GM18873 (cell line): ENCODE data around the gene PIK3CA.
A peak's percentile ranks its signal among the peaks of the same experiment; 100 is the strongest.
"Not testable (repeated sequence)": the region's sequence is repeated elsewhere in the genome, so short reads cannot be mapped to it uniquely, and the experiment has no call there.

Experiments used
- ATAC-seq: cut with Tn5 transposase; IDR thresholded peaks from one replicate; pipeline ENCODE4 v1.9.1; 2021; ENCODE audit warnings: mild to moderate bottlenecking, moderate library complexity, moderate number of reproducible peaks; ENCODE audit not compliant: unreplicated experiment, low FRiP score

Gene PIK3CA

DNA sequence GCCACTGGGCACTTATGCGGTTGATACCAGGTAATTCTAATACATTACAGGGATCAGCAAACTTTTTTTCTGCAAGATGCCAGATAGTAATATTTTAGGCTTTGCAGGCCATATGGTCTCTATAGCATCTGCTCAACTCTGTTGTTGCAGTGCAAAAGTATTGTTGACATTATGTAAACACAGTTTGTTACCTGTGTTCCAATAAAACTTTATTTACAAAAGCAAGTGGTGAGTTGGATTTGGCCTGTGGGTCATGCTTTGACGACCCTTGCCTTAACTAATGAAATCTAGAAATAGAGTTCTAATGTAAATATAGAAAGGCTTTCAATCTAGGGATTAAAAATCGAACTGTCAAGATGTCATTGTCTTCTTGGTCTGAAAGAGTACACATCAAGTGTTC lies 44.4 kb downstream of the PIK3CA start:
- ATAC-seq, result no peak

DNA sequence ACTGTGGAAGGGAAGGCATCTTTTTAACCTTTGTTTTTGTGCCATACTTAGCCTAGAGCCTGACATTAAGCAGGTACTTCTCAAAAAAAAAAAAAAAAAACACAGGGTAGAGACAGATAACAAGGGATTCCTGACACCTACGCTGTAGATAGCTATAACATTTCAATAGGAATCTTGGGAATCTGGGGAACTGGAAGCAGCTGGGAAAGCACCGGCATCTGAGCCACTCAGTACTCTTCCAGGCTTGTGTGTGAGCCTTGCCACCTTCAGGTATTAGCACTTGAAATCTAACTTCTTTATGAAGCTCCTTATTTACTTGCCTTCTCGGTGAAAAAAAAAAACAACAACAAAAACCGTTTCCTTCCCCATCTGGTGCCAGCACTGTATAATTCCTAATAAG lies 46.8 kb downstream of the PIK3CA start:
- no peak for ATAC-seq

DNA sequence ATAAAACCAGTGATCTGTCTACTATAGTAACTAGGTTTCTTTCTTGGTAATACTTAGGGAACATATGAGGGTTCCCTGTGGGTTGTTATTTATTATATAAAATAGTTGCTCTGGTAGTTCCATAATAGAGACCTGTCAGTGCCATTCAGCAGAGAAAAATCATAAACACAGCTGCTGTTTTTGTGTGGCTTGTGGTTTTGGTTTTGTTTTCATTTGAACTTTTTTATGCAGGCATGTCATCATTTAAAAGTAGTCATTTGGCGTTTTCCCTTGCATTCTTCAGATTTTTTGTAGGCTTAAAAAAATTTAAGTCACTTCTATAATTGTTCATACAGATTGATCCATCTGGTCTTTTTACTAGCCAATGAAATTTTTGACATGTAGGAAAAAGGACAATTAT lies 47.9 kb downstream of the PIK3CA start:
- peak; percentile 90 for ATAC-seq

DNA sequence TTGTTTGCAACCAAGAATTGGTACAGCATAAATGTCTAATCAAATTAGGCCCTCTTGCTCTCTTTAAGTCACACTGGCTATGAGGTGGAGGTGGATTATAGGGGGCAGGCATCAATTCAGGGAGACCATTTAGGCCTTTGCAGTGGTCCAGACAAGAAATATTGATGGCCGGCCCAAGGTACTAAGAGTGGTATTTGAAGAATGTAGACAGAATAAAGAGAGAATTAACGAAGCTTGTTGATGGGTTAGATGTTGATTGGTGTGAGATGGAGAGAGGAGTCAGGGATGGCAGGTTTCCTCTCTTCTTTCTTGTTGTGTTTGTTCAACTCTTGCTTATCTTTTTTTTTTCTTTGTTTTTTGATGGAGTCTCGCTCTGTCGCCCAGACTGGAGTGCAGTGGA lies 48.5 kb downstream of the PIK3CA start:
- no peak for ATAC-seq

DNA sequence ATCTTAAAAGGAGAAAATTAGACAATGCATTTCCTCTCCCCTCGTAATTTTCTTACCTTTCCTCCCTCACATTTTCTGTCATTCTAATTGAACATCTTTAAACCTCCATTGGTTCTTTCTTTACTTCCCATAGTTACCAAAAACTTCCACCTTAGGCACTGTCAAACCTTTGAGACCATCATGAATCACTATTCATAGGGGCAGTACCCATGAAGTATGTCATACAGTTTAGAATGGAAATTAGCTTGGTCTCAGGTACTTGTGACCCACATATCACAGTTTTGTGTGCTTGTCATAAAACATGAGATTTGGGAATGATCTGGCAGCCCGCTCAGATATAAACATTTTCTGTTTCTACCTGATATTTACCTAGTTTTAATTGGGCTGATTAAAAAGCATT lies 52.6 kb downstream of the PIK3CA start:
- no peak for ATAC-seq

DNA sequence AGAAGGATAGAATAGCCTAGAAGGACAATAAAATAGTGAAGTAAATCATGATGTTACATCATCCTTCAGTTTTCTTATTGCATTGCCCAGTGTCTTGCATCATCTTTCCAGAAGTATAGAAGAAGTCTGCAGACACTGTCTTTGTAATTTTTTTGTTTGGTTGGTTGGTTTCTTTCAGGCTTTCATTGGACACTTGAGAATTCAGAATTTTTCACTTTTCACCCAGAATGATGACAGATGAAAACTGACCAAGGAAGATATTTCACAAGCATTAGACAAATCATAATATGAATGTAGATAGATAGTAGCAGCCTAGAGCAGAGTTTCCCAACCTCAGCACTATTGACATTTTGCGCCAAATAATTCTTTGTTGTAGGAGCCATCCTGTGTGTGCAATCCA lies 67.4 kb downstream of the PIK3CA start:
- ATAC-seq, result not testable (repeated sequence)

DNA sequence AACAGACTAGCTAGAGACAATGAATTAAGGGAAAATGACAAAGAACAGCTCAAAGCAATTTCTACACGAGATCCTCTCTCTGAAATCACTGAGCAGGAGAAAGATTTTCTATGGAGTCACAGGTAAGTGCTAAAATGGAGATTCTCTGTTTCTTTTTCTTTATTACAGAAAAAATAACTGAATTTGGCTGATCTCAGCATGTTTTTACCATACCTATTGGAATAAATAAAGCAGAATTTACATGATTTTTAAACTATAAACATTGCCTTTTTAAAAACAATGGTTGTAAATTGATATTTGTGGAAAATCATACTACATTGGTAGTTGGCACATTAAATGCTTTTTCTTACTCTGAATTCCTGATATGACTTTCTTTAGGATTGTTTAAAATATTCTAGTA lies 70.1 kb downstream of the PIK3CA start:
- not testable (repeated sequence) for ATAC-seq

DNA sequence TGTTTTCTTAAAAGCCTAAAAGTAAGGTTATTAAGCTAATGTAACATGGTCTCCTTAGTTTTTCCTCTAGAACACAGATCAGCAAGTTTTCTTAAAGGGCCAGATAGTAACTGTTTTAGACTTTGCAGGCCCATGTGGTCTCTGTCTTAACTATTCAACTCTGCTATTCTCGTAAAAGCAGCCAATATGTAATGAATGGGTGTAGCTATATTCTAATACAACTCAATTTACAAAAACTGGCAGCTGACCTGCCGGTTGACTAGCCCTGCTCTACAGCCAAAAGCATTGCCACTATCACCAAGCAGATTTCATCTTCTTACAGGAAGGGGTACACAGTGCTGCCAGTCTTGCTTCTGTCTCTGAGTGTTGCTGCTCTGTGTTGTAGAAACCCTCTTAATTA lies 75.4 kb downstream of the PIK3CA start:
- ATAC-seq, result no peak

DNA sequence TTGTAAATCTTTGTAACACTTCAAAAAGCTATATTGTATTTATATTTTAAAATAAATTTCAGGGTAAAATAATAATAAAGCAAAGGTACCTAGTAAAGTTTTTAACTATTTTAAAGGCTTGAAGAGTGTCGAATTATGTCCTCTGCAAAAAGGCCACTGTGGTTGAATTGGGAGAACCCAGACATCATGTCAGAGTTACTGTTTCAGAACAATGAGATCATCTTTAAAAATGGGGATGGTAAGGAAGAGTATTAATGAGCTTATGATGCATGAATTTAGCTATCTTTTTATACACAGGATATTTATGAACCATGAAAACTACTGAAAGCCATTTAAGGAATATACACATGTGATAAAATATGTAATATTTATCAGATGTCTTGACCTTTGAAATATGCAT lies 76.4 kb downstream of the PIK3CA start:
- ATAC-seq, result no peak

DNA sequence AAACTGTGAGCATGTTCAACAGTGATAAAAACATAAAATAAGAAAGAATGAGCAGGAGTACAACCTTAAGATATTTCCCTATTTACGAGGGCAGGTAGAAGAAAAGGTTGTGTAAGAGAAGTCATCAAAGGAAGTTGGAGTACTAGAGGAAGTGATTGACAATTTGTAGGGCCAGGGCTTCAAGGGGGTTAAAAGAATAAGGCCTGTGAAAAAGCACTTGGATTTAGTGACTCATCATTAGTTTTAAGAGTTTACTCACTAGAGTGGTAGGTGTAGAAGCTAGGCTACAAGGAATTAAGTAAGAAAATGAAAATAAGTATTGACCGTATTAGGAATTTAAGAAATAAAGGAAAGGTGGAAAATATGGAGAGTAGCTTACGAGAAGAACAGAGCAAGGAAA lies 79.2 kb downstream of the PIK3CA start:
- ATAC-seq, result no peak

DNA sequence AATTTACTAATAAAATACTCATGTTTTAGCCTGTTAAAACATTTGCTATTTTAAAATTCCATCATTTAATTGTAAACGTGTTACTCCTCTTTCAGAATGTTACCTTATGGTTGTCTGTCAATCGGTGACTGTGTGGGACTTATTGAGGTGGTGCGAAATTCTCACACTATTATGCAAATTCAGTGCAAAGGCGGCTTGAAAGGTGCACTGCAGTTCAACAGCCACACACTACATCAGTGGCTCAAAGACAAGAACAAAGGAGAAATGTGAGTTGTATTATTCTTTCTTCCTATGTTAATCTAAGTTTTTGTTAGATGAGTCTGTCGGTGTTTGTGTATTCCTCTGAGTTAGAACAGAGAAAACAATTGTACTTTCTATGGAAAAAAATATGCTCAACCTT lies 81.0 kb downstream of the PIK3CA start:
- ATAC-seq, result no peak

DNA sequence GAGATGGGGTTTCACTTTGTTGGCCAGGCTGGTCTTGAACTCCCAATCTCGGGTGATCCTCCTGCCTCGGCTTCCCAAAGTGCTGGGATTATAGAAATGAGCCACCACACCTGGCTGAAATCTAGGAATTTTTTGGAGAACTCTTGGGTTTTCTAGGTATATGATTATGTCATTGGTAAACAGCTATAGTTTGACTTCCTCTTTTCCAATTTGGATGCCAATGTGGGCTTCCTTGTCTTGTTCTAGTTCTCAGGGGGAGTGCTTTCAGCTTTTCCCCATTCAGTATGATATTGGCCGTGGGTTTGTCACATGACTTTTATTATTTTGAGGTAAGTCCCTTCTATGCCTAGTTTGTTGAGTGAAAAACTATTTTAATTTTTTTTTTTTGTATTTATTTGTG lies 84.9 kb downstream of the PIK3CA start:
- no peak for ATAC-seq

DNA sequence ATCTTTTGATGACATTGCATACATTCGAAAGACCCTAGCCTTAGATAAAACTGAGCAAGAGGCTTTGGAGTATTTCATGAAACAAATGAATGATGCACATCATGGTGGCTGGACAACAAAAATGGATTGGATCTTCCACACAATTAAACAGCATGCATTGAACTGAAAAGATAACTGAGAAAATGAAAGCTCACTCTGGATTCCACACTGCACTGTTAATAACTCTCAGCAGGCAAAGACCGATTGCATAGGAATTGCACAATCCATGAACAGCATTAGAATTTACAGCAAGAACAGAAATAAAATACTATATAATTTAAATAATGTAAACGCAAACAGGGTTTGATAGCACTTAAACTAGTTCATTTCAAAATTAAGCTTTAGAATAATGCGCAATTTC lies 86.0 kb downstream of the PIK3CA start:
- no peak for ATAC-seq

DNA sequence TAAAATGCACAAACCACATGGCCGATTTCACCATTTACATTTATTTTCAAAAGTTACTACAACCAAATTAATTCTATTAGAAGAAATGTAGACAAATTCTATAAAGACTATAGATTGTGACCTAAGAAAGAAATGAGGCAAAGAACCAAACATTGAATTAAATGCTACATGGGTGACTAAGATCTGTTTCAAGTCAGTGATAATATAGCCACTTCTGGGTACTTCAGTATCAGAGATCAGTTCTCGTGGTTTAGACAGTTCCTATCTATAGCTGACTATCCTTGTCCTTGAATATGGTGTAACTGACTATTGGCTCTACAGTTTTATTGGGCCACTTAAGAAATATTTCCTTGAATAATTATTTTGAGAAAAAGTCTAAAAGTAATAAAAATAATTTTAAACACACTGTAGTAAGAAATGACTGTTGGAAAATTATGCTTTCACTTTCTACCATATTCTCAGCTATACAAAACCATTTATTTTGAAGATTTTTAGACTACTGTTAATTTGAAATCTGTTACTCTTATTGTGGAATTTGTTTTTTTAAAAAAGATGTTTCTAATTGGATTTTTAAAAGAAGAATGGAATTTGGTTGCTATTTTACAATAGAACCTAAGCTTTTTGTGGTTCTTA lies 88.6 kb downstream of the PIK3CA start:
- ATAC-seq, result no peak

DNA sequence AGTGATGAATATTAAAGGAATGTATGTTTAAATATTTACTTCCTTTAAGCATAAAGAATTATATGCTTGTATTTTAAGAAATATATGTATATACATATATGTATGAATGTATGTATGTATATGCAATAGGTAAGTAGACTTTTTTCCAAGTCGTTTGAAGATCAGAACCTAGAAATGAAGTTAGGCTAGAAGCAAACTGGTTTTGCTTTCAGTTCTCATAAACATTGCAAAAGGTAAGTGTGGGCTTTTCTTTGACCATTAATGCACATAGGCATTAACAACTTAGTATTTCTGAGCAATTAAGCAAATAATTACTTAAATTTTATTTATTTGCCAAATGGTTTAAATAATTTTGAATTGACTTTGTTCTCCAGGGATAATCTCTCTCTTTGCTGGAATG lies 92.1 kb downstream of the PIK3CA start:
- not testable (repeated sequence) for ATAC-seq

DNA sequence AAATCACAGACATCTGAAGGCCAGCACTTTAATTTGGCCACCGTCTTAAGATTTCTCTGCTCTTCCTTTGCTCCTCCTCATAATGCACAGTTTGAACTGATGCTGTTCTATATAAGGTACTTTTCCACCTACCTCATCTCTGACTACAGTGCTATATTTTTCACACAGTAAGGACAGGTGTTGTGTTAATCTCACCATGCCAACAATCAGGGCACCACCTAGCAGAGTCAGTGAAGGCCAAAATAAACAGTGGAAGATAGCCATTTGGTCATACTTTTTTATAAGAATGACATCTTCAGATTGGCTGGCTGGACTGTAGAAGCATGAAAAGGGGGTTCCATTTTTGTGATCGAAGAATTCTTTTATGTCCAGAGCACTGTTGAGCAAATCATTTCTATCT lies 94.7 kb downstream of the PIK3CA start:
- ATAC-seq, result not testable (repeated sequence)

DNA sequence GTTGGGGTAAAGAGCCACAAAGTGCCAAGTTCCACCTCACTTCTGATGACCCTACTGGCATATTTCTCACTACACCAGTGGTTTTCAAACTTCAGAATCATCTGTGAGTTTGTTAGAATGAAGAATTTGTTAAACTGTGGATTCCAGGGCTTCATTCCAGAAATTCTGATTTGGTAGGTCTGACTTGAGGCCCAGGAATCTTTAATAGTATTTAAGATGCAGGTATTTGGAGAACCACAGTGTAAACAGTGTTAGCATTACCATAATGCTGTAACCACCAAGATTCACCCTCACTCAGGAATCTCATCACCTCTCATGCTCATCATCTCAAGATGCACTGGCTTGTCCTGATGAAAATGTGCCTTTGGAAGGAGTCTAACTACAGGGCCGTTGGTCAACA lies 96.7 kb downstream of the PIK3CA start:
- no peak for ATAC-seq

DNA sequence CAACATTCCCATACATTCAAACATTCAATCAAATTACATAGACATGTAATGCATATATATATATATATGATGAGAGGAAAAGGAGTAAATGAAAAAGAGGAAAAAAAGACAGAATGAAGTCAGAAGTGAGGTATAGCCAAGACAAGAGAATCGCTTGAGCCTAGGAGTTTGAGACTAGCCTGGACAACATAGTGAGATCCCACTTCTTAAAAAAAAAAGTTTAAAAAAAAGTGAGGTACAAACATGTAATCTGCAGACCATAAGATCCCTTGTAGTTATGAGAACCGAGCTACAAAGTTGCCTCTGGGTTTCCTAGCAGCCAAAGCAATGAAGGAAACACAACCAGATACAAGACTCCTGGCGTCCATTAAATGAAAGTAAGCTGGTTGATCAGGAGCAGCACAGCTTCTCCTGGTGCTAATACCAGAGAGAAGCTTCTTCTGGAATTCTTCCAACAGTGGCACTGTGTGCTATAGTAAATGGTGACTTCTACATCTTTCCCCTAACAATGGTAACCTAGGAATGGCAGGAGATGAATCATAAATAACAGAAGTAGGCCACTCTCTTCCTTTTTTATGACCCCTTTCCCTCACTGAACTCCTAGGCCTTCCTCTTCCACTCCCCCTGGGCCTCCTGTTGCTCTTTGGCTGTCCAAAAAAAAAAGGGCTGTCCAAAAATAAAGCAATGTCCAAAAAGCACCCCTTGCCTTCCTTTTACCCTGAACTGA lies 99.3 kb downstream of the PIK3CA start:
- ATAC-seq, result no peak

DNA sequence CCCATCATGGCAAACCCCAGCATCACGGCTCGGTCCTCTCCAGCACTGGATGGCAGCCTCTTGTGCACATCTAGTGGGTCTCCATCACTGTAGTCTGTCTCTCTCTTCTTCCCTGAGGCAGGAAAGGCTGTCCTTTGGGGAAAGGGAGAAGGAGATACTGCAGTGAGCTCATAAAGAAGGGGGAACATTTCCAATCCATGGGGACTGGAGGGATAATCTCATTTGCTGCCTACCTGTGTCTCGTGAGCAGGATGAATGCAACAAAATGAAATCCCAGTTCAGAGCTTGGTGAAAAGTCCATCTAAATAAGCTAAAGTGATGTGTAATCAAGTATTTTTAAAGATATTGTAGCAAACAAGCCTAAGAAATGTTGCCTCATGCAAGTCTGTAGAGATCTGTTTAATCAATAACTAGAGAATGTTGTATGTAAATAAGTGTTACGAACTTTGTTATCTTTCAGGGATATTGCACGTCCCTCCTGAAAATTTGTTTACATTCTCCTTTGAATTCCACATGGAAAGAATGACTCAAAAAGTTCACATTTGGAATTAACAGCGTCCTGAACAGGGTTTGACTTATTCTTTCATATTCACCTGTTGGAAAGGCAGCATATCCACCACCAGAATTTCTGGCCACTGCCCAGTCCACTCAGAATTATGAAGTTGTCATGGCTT lies 102.8 kb downstream of the PIK3CA start, which contains the start of gene KCNMB3:
Gene KCNMB3, minus strand, starts transcription at position 312 of the 674 bp plus-strand sequence. Its CDS starts 124 bp downstream, at position 188.
- ATAC-seq, result no peak

DNA sequence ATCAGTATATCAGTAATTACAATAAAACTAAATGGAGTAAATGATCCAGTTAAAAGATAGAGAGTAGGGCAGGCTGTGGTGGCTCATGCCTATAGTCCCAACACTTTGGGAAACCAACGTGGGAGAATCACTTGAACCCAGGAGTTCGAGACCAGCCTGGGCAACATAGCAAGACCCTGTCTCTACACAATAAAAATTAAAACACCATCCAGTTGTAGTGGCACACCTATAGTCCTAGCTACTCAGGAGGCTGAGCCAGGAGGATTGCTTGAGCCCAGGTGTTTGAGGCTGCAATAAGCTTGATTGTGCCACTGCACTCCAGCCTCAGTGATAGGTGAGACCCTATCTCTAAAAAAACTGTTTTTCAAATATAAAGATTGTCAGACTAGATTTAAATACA lies 108.7 kb downstream of the PIK3CA start:
- no peak for ATAC-seq

DNA sequence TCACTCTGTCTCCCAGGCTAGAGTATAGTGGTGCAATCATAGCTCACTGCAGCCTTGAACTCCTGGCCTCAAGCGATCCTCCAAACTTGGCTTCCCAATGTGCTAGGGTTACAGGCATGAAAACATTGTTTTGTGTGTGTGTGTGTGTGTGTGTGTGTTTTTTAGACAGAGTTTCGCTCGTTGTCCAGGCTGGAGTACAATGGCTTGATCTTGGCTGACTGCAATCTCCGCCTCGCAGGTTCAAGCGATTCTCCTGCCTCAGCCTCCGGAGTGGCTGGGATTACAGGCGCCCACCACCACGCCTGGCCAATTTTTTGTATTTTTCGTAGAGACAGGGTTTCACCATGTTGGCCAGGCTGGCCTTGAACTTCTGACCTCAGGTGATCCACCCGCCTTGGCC lies 109.6 kb downstream of the PIK3CA start:
- ATAC-seq, result not testable (repeated sequence)

DNA sequence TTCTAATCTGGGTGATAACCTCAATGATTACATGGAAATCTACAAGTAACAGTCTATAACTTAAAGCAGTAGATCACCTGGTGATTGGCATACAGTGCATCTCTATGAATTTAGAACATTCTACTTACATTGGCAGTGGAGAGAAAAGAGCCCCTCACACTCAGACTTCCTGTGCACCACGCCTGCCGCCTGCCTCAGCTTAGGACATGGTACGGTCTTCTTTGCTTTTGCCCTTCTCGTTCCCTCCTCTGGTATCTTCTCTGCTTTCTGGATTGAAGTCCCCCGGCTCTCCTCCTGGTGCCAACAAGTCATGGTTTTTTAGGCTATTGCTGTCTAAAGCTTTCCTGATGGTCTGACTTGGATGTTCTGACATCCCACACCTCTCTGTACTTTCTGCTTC lies 110.7 kb downstream of the PIK3CA start:
- ATAC-seq, result no peak
